Adipose tissue (tissue), 3 donors: ENCODE results near the gene DDX21. TPM values are rescaled to one million over a fixed set of nuclear protein-coding genes. Genes with fewer than 3 reads are reported as not detected.

Experiments used
- polyA plus RNA-seq, 3 donors: library from polyadenylated mRNA; stranded (reverse); fragments of 200-250 nt; gene quantifications; one replicate each; pipeline ENCODE4 v1.2.3, GENCODE V29; 2013
- donor health status: healthy with polysubstance abuse.
- donor health status: Bipolar disorder and iron deficiency.
- donor health status: healthy.

The DDX21 gene
- polyA plus RNA-seq, 3 donors, result 25.7 to 96.1 (median 48.8) TPM

Other genes with a start within 250 kb of the DDX21 start
- gene CCAR1, start 234.9 kb upstream of the DDX21 start, polyA plus RNA-seq, result 10 to 100 TPM; 10.8 to 34.9 (median 19.1) TPM
- gene STOX1, start 128.6 kb upstream of the DDX21 start, polyA plus RNA-seq, result 1 to 10 TPM in 2 of 3 donors, under 1 TPM in 1; 0.72 to 5.5 (median 2.4) TPM
- 10 to 100 TPM; 22.0 to 33.4 (median 25.5) TPM for gene DDX50, start 54.9 kb upstream of the DDX21 start, polyA plus RNA-seq
- 10 to 100 TPM in 2 of 3 donors, 1 to 10 TPM in 1; 7.0 to 22.3 (median 17.9) TPM for gene KIFBP, start 32.6 kb downstream of the DDX21 start, polyA plus RNA-seq
- 100 to 1,000 TPM in 2 of 3 donors, 10 to 100 TPM in 1; 32.0 to 290 (median 181) TPM for gene SRGN, start 131.9 kb downstream of the DDX21 start, polyA plus RNA-seq
- 10 to 100 TPM; 13.1 to 45.2 (median 33.4) TPM for gene VPS26A, start 168.0 kb downstream of the DDX21 start, polyA plus RNA-seq
- gene SUPV3L1, start 224.1 kb downstream of the DDX21 start, polyA plus RNA-seq, result 10 to 100 TPM; 13.6 to 37.1 (median 29.4) TPM